WERI-Rb-1 (cell line): ENCODE results near the gene AUH.
A peak's percentile ranks its signal among the peaks of the same experiment; 100 is the strongest.

Experiments
- DNase-seq: peaks from one replicate; pipeline ENCODE4 v3.0.0-alpha.2; 2020
- H3K27ac ChIP-seq: fragments of 250-450 bp; sonication (Bioruptor Pico); 2 replicates; pipeline ENCODE4 v1.5.1; 2020; ENCODE audit warnings: mild to moderate bottlenecking, moderate library complexity
- H3K27me3 ChIP-seq: fragments of 250-450 bp; sonication (Bioruptor Pico); 2 replicates; pipeline ENCODE4 v1.5.1; 2021; ENCODE audit warnings: mild to moderate bottlenecking, low read depth, moderate library complexity; ENCODE audit not compliant: insufficient read depth, severe bottlenecking
- H3K36me3 ChIP-seq: fragments of 250-450 bp; sonication (Bioruptor Pico); 2 replicates; pipeline ENCODE4 v1.5.1; 2020; ENCODE audit warnings: mild to moderate bottlenecking, moderate library complexity
- H3K4me3 ChIP-seq: 2 replicates; pipeline ENCODE4 v1.5.1; 2011; ENCODE audit warnings: low read depth, mild to moderate bottlenecking, control low read depth, low read length
- H3K9me3 ChIP-seq: fragments of 250-450 bp; sonication (Bioruptor Pico); 2 replicates; pipeline ENCODE4 v1.5.1; 2021; ENCODE audit warnings: mild to moderate bottlenecking, moderate library complexity; ENCODE audit not compliant: severe bottlenecking
- TF ChIP-seq, protein P1 (sequence below): IDR thresholded peaks from 2 replicates; pipeline ENCODE4 v1.5.1; 2011; ENCODE audit warnings: low read depth, mild to moderate bottlenecking, control low read depth, inconsistent platforms, low read length

The AUH gene

DNA sequence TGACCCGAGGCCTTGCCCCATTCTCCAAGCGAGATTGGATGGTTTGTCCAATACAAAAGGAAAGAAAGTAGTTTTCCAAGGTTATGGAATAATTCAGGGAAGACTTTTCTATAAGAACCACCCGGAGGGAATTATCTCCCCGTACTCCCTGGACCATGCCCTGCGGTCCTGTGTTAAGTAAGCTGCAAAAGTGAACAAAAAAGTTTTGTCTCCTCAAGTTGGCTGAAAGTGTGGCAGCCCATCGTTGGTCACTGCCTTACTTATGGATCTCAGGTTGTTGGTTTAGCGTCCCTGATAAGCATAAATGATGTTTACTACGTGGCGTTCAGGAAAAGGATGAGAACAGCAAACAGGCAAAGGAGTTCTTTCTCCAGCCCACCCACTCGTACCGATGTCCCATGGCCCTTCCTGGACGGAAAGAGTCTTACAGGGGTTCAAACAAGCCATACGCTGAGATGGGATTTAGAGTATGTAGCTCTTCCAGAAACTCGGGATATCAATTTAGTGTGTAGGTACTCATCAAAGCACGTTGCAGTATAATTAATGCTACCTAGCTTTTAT lies 413 bp upstream of the AUH start:
- TF ChIP-seq, protein P1, sequence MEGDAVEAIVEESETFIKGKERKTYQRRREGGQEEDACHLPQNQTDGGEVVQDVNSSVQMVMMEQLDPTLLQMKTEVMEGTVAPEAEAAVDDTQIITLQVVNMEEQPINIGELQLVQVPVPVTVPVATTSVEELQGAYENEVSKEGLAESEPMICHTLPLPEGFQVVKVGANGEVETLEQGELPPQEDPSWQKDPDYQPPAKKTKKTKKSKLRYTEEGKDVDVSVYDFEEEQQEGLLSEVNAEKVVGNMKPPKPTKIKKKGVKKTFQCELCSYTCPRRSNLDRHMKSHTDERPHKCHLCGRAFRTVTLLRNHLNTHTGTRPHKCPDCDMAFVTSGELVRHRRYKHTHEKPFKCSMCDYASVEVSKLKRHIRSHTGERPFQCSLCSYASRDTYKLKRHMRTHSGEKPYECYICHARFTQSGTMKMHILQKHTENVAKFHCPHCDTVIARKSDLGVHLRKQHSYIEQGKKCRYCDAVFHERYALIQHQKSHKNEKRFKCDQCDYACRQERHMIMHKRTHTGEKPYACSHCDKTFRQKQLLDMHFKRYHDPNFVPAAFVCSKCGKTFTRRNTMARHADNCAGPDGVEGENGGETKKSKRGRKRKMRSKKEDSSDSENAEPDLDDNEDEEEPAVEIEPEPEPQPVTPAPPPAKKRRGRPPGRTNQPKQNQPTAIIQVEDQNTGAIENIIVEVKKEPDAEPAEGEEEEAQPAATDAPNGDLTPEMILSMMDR = no peak
- DNase-seq = no peak
- Histone ChIP-seq H3K27ac (peak overlapping the region; percentile 48), H3K27me3 (no peaks in the 10 kb centered on the region), H3K36me3 (peaks cover 23% of the 10 kb centered on the region), H3K4me3 (peak overlapping the region; percentile 73), H3K9me3 (peaks cover 2% of the 10 kb centered on the region)

DNA sequence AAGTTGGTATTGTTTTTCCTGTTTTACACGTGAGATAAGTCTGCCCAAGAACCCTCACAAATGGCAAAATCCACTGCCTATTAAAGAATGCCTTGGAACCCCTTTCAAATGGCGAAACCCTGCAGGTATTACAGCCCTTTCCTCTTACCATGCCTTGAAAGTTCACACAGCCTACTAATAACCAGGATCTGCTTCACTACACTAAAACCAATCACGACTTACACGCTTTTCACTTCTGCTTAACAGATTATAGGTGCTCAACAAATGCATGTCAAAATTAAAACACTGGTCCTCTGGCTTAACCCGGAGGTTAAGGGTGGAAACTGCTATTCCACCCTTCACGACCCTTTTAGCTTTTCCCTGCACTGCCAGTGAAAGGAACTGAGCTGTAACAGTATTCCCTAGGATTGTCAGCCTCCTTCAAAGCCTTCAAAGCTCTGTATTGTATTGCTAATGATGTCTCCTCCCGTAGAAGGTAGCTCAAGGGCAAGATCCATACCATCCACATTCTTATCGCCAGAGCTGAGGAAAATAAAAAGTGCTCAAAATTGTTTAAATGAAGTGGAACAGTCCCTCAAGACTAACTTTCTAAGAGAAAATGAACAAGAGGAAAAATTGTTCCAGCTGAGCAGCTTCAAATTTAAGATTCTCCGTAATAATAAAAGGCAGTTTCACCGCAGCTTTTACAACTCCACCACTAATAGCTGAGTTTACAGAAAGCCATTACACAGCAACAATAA lies 997 bp downstream of the AUH start:
- TF ChIP-seq, protein P1 = no peak
- Histone ChIP-seq H3K9me3 (peaks cover 2% of the 10 kb centered on the region), H3K4me3 (peak overlapping the region; percentile 73), H3K36me3 (peaks cover 30% of the 10 kb centered on the region), H3K27me3 (no peaks in the 10 kb centered on the region), H3K27ac (peak overlapping the region; percentile 88)
- no peak for DNase-seq

DNA sequence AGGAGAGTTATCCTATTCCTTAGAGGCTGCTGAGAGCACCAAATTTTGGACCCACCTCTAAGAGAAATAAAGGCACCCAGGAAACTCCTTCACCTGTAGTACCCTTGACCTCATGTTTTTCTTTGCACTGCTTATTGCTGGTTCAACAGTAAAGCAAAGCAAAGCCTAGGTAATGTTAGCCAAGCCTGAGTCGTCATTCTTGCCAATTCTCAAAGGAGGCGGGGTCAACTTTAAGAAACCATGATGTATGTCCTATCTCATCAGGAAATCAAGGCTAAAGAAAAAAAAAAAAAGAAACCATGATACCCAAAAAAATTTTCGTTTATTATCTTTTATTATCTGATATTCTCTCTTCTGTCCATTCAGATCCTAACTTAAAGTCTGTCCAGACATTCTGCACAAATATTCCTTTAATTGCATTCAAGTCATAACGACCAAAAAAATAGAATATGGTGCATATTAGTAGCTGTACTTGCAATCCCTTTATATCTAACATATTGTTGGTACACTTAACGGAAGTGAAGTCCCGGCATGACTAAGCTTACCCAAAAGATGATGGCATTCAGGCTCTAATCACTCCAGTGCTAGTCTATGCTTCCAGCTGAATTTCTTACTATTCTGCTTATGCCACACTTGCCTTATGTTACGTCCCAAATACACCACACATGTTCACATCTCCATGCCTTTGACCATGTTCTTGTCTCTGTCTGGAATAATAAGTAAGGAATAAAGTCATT lies 1.8 kb downstream of the AUH start:
- Histone ChIP-seq H3K27me3 (no peaks in the 10 kb centered on the region), H3K4me3 (peak overlapping the region; percentile 73), H3K9me3 (peaks cover 2% of the 10 kb centered on the region), H3K27ac (no peak overlapping the region), H3K36me3 (peaks cover 30% of the 10 kb centered on the region)
- TF ChIP-seq, protein P1 = no peak
- no peak for DNase-seq

DNA sequence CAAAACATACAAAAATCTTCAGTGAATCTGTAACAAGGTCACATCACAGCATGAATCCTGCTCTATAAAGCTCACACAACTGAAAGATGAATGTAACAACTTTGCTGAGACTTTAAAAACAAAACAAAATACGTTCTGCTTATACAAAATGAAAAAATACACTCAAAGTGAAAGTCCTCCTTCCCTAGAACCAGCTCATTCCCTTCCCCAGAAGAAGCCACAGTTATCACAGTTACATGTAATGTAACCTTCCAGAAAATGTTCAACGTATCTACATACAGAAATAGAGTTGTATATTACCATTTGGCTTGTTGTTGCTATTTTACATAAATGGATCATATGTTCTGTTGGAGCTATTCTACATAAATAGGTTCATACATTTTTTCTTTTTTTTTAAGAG lies 2.6 kb downstream of the AUH start:
- H3K4me3 ChIP-seq = no peak overlapping the region
- TF ChIP-seq, protein P1 = no peak
- H3K9me3 ChIP-seq = no peaks in the 10 kb centered on the region
- no peak overlapping the region for H3K27ac ChIP-seq
- peaks cover 30% of the 10 kb centered on the region for H3K36me3 ChIP-seq
- DNase-seq = no peak
- no peaks in the 10 kb centered on the region for H3K27me3 ChIP-seq

DNA sequence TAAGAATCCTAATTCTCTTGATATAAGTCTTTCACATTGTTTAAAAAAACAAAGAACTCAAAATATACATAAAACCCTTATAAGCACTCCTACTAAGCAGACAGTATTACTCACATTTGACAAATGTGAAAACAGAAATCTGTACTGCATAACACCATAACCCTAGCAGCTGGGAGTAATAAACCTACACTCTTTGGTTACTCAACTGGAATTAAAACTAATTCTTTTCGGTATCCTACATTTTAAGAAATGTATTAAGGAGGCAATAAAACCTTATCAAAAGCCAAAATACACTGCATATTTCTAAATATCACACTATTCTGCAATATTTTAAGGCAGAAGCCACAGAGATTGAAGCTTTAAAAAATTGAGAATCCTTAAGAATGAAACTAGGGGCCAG lies 6.8 kb downstream of the AUH start:
- DNase-seq = no peak

More for the DNA sequence above, 6.8 kb downstream of the AUH start:
- H3K27ac ChIP-seq = no peak overlapping the region
- H3K36me3 ChIP-seq = peaks cover 32% of the 10 kb centered on the region
- no peaks in the 10 kb centered on the region for H3K27me3 ChIP-seq
- TF ChIP-seq, protein P1 = no peak
- no peaks in the 10 kb centered on the region for H3K9me3 ChIP-seq
- H3K4me3 ChIP-seq = no peak overlapping the region
